HFFc6 (cell line): Measurements from ENCODE around the gene LPCAT2. TPM values are rescaled to one million over a fixed set of nuclear protein-coding genes. Genes with fewer than 3 reads are reported as not detected.

Source experiments
- DNase-seq: peaks from one replicate; pipeline ENCODE4 v3.0.0-alpha.2; 2018
- H3K27ac Mint-ChIP-seq: 2 replicates; pipeline ENCODE4 v1.8.0; 2020; ENCODE audit warnings: mild to moderate bottlenecking, mixed read lengths
- H3K27me3 Mint-ChIP-seq: 2 replicates; pipeline ENCODE4 v1.8.0; 2021; ENCODE audit warnings: mild to moderate bottlenecking, moderate library complexity, mixed read lengths; ENCODE audit not compliant: insufficient read depth
- H3K36me3 Mint-ChIP-seq: 2 replicates; pipeline ENCODE4 v1.8.0; 2021; ENCODE audit warnings: low read depth, mixed read lengths
- H3K4me1 Mint-ChIP-seq: 2 replicates; pipeline ENCODE4 v1.8.0; 2020; ENCODE audit warnings: low read depth, mixed read lengths
- H3K4me3 Mint-ChIP-seq: 2 replicates; pipeline ENCODE4 v1.8.0; 2020; ENCODE audit warnings: mild to moderate bottlenecking, moderate library complexity, mixed read lengths
- H3K9me3 Mint-ChIP-seq: 2 replicates; pipeline ENCODE4 v1.8.0; 2020; ENCODE audit warnings: mild to moderate bottlenecking, mixed read lengths
- total RNA-seq, 6 experiments: library from RNA; stranded (reverse); fragmentation: NEBNext Ultra II Directional; extraction: Animal tissue kit (Norgen Biotek cat#: 25700); gene quantifications; 2 replicates in 1 of 6; 3 replicates in 5 of 6; pipeline ENCODE4 v1.2.3, GENCODE V29; 2021
- TF ChIP-seq, protein P1 (sequence below): fragments of 200-600 bp; sonication (generic); IDR thresholded peaks from 2 replicates; pipeline ENCODE4 v1.5.0; 2021; ENCODE audit warnings: antibody characterized with exemption, mild to moderate bottlenecking

The LPCAT2 gene
- total RNA-seq, 6 experiments from 2014 or later = 22.3 to 36.1 (median 27.5) TPM

GRCh38 chr16:55577887-55578286 is 69.0 kb downstream of the LPCAT2 start:
- no peaks in the 10 kb centered on the region; the same call in none of the 2 replicates for H3K27me3 Mint-ChIP-seq
- no peak overlapping the region for H3K4me3 Mint-ChIP-seq
- TF ChIP-seq, protein P1, sequence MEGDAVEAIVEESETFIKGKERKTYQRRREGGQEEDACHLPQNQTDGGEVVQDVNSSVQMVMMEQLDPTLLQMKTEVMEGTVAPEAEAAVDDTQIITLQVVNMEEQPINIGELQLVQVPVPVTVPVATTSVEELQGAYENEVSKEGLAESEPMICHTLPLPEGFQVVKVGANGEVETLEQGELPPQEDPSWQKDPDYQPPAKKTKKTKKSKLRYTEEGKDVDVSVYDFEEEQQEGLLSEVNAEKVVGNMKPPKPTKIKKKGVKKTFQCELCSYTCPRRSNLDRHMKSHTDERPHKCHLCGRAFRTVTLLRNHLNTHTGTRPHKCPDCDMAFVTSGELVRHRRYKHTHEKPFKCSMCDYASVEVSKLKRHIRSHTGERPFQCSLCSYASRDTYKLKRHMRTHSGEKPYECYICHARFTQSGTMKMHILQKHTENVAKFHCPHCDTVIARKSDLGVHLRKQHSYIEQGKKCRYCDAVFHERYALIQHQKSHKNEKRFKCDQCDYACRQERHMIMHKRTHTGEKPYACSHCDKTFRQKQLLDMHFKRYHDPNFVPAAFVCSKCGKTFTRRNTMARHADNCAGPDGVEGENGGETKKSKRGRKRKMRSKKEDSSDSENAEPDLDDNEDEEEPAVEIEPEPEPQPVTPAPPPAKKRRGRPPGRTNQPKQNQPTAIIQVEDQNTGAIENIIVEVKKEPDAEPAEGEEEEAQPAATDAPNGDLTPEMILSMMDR = no peak
- peaks cover 7% of the 10 kb centered on the region; the same call in 1 of the 2 replicates for H3K36me3 Mint-ChIP-seq
- no peaks in the 10 kb centered on the region for H3K4me1 Mint-ChIP-seq
- no peak for DNase-seq
- no peaks in the 10 kb centered on the region for H3K9me3 Mint-ChIP-seq
- H3K27ac Mint-ChIP-seq = no peak overlapping the region

- Mint-ChIP-seq H3K4me1 (no peaks in the 10 kb centered on the region), H3K9me3 (no peaks in the 10 kb centered on the region), H3K36me3 (peaks cover 6% of the 10 kb centered on the region; the same call in 1 of the 2 replicates), H3K27ac (no peak overlapping the region), H3K27me3 (no peaks in the 10 kb centered on the region), H3K4me3 (no peak overlapping the region)
- TF ChIP-seq, protein P1 = no peak
- DNase-seq = no peak
Measured at GRCh38 chr16:55585631-55586030, 76.8 kb downstream of the LPCAT2 start.

DNA sequence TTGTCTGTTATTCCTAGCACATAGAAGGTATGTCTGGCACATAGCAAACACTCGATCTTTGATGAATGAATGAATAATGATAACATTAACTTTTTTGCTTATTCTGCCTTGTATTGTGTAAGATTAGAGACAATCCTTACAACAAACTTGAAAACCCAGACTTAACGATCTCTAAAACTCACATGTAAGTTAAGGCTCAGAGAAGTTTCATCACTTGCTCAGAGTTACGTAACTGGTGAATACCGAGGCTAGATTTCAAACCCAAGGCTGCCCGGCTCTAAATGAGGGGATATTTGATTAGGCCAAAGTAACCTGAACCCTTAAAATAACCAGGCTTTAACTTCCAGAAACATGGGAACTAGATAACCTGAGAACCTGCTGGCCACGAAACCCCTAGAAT is 79.9 kb downstream of the LPCAT2 start:
- no peak for DNase-seq
- TF ChIP-seq, protein P1 = no peak
- no peaks in the 10 kb centered on the region for H3K9me3 Mint-ChIP-seq
- H3K4me3 Mint-ChIP-seq = no peak overlapping the region
- peaks cover 6% of the 10 kb centered on the region; the same call in 1 of the 2 replicates for H3K36me3 Mint-ChIP-seq
- no peaks in the 10 kb centered on the region for H3K27me3 Mint-ChIP-seq
- no peaks in the 10 kb centered on the region for H3K4me1 Mint-ChIP-seq
- H3K27ac Mint-ChIP-seq = no peak overlapping the region

DNA sequence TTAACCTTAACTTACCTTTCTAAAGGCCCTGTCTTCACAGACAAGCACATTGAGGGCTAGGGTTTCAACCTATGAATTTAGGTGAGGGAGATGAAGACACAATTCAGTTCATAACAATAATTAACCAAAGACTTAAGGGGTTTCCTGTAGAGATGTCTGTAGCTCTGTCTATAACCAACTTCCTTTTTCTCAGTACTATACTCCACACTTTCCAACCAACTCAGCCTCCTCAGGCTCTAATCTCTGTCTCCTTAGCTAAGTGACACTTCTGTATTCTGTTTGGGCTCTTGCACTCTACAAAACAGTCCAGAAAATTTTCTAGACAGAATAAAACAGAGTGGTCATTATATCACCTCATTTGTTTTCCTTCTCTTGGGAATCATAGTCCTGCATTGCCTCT is 83.4 kb downstream of the LPCAT2 start:
- H3K9me3 Mint-ChIP-seq = no peaks in the 10 kb centered on the region
- no peak overlapping the region for H3K4me3 Mint-ChIP-seq
- DNase-seq = no peak
- no peaks in the 10 kb centered on the region for H3K4me1 Mint-ChIP-seq
- no peaks in the 10 kb centered on the region; the same call in 1 of the 2 replicates for H3K27me3 Mint-ChIP-seq
- TF ChIP-seq, protein P1 = no peak
- H3K36me3 Mint-ChIP-seq = no peaks in the 10 kb centered on the region
- no peak overlapping the region for H3K27ac Mint-ChIP-seq

DNA sequence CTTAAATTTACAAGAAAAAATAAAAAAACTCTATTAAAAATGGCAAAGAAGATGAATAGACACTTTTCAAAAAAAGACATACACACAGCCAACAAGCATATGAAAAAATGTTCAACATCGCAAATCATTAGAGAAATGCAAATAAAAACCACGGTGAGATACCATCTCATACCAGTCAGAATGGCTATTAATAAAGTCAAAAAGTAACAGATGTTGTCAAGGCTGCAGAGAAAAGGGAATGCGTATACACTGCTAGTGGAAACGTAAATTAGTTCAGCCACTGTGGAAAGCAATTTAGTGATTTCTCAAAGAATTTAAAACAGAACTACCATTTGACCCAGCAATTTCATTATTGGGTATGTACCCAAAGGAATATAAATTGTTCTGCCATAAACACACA is 89.1 kb downstream of the LPCAT2 start:
- Mint-ChIP-seq H3K4me1 (no peaks in the 10 kb centered on the region), H3K27ac (no peak overlapping the region), H3K27me3 (peaks cover 6% of the 10 kb centered on the region), H3K36me3 (no peaks in the 10 kb centered on the region), H3K9me3 (no peaks in the 10 kb centered on the region), H3K4me3 (no peak overlapping the region)
- TF ChIP-seq, protein P1 = no peak
- DNase-seq = no peak
